DMS53 treated with DMSO at 0.1 percent for 48 hours (cell line): ENCODE measurements around the gene KIRREL3.

Experiments used
- DNase-seq: peaks from one replicate; lab custom pipeline; 2025; ENCODE audit not compliant: unreplicated experiment; lab: John Stamatoyannopoulos, UW

The KIRREL3 gene

DNA sequence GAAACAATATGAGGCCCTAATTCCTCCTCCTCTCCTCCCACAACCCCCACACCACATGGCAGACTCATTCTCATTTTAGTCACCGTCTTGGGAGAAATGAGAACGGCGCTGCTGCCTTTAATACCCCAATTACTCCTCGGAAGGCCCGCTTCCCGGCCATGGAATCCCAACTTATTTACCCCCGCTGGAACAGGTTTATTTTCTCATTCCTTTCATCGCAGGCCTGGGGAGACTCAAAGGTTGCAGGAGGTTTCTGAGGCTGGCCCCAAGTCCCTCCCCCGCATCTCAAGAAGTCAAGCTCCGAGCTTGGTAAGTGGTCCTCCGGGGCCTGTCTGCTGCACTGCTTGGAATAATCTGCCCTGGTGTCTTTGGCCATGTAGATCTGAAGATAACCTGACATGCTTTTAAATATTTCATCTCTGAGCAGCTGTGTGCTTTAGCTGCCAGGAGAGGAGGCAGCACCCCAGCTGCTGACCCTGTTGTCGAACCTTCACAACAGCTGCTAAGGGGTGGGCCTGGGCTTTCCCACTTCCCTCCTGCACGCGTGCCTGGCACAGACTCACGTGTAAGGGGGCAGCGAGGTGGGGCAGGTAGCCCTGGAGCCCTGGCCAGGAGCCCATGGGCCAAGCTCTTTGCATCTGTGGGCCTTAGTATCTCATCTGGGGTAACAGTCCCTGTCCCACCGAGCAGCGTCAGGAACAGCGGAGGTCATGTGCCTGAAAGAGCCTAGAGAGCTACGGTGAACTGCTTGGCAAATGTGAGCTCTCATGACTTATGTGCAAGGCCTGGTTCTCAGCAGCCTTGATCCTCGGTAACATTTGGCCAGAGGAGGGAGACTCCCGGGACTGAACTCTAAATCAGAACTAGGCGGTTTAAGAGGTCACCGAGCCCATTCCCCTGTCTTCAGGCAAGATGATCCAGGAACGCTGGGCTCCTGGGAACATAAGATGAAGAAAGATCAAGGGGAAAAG is 480.5 kb downstream of the KIRREL3 start:
- no peak for DNase-seq

DNA sequence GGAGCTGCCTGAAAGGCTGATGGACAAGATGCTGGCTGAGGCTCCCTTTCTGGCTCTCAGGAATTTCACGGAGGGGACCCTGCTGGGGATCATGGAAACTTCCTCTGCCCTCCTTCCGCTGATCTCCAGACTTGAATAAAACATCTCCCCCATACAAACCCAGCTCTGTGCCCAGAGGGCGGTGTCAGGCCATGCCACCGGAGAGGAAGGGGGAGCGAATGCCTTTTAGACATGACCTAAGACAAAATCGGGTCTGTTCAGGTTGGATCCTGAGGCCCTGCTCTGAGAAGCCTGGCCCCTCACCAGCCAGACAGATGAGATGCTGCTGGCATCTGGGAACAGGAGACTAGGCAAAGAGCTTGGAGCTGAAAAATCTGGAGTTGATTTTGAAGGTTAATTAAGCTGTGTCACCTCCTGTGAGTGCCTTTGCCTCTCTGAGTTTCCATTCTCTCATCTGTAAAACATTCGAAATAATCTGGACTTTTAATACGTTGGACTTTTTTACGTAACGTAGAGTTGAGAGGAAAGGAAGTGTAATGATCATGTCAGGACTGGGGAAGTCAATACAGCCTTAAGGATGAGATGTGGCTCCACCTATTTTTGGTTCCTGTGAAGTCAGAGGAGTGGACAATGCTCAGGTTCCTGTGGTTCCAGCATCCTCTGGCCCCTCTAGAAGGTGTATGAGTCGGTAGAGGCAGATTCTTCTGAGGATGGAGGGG is 481.4 kb downstream of the KIRREL3 start:
- no peak for DNase-seq

DNA sequence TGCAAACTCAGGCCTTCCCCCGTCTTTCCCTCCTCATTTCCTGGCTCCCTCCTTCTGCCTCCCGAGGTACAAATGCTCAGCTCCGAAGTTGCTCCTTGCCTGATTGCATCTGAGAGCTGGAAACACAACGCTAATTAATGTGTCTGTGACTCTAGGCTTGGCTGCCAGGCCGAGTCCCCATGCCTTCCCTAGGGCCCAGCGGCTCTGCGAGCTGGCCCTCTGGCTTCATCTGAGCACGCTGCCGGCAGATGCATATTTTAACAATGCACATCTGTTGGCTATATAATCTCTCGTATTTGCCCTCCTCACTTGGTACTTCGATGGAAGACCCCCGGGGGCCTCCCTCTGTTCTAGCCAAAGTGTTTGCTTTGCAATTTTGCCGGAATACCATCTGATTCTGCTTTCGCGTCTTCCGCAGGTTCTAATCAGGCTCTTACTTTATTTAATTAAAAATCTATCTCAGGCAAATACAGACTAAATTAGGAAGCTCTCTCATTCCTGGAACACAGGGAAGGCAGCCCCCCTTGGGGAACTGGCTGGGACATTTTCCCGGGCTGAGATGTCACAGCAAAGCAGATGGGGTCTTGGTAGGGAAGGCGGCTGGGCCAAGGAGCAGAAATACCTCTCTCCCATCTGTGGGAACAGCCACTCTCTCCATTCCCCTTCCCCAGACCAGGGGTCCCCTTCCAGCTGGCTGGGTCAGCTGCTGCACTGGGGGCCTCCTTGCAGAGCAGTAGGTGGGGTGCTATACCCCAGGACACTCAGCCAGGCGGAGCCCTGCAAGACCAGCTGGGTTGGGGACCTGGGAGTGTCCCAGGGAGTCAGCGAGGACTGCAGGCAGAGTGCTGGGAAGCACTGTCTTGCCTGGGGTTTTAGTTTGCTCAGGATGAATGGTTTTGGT is 482.2 kb downstream of the KIRREL3 start:
- no peak for DNase-seq

DNA sequence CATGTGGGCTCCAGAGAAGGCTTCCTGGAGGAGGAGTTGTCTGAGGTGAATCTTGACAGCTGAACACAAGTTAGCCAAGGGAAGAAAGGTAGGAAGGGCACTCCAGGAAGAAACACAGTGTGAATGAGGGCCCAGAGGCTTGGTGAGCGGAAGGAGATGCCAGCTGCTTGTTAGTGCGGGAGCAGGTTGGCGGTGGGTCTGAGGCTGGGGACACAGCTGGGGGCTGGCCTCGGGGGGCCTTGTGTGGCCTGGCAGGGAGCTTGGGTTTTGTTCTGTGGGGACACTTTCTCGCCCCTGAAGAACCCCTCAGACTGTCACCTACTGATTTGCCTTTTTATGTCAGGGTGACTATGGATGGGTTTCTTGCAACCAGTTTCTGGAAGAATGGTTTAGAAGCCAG is 485.1 kb downstream of the KIRREL3 start:
- no peak for DNase-seq

DNA sequence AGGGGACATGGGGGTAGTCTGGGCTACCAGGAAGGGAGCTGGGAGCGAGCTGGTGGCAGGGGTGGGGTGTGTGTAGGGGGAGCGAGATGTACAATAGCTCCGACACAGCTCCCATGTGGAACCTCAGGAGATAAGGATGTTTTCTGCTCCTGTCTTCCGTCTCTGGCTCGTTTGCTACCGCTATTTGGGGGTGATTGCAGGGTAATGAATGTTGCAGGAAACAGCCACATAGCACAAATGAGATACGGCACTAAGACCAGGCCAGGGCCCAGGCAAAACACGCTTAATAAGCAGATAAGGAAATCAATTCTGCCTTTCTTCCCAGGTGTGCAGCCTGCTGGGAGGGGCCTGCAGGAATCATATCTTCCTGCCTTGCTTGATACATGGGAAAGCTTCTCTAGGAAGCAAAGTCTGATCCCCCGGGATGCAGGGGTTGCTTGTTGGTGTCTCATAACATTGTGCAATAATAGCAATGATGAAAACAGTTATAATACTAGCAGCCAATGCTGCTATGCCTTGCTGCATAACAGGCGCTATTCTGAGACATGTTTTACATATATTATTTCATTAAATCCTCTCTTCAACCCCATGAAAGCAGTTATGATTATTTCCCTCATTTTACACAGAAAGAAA is 486.4 kb downstream of the KIRREL3 start:
- DNase-seq, result no peak

DNA sequence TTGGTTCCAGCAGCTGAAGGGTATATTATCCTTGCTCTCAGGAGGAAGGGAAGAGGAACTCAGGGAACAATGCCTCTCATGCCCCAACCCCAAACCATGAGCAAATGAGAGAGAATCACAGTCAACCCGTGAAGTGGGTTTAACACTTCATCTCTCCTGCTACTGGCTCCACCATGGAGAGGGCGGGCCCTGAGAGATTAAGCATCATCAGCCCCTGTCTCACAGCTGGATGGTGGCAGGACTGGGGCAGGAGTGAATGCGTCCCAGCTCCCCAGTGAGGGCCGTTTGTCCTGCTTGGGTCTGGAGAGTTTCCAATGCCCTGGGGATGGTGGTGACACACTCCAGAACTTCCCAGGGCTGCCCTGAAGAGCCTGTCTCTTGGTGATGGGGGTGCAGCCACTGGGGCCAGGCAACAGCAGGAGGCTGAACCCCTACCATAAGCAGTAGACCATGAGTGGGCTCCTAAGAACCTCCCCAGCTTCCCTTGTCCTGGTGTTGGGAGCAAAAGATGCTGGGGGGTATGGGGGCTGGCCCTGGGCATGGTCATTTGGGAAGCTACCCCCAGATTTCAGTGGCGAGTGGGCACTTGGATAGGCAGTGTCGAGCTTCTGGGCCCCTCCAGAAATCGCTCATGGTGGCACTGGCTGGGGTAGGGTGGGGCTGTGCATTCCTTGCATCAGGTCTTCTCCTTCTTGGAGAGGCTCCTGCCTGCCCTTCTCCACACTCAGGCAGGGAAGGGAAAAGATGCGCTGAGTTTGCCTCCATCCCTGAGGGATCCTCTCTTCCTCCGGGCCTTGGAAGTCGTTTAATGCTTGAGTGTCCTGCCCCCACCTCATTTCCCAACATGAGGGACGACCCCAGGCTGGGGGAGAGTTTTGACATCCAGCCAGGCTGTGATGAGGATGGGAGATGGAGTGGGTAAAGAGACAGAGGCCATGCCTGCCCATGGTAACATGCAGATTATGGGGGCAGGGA is 487.5 kb downstream of the KIRREL3 start:
- no peak for DNase-seq

DNA sequence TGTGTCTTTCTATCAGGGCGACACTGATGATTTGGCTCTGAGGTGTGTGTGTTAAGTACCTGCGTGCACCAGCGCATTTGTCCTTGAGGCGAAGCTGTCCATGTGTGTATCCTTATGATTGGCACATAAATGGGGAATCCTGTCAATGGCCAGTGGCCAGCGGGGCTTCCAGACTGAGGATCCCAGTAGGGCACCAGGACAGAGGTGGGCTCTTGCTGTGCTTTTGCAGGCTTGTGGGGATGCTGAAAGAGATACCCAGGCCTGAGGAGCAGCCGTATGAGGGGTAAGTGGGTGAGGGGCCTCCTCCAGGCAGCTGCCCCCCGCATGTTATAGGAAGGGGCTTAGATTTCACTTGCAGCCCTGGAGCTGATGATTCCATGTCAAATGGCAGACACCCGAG is 488.3 kb downstream of the KIRREL3 start:
- no peak for DNase-seq

DNA sequence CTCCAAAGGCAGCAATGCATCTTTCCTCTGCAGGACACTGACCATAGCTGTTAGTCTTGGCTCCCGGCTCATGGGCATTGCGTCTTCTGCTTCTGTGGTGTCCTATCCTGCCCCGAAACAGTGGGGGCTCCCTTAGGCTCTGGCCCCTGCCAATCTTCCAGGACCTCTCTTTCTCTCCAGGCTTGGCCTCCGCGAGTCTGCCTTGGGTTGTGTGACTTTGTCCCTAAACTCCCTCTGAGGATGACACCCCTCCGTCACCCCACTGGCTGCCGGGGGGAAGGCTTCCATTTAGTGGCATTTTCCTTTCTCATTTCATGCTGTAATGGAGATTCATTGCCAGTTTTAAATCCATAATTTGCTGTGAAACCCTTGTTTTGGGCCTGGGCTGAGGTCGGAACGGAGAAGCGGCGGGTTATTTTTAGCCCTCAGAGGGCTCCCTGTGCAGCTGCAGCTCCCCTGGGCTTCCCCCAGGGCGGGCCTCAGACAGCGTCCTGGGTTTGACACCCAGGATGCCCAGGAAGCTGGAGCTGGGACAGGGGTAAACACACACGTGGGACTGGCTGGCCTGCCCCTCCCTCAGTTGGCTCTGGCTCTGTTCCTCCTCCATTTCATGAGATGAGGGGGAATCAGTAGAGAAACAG is 489.0 kb downstream of the KIRREL3 start:
- no peak for DNase-seq

DNA sequence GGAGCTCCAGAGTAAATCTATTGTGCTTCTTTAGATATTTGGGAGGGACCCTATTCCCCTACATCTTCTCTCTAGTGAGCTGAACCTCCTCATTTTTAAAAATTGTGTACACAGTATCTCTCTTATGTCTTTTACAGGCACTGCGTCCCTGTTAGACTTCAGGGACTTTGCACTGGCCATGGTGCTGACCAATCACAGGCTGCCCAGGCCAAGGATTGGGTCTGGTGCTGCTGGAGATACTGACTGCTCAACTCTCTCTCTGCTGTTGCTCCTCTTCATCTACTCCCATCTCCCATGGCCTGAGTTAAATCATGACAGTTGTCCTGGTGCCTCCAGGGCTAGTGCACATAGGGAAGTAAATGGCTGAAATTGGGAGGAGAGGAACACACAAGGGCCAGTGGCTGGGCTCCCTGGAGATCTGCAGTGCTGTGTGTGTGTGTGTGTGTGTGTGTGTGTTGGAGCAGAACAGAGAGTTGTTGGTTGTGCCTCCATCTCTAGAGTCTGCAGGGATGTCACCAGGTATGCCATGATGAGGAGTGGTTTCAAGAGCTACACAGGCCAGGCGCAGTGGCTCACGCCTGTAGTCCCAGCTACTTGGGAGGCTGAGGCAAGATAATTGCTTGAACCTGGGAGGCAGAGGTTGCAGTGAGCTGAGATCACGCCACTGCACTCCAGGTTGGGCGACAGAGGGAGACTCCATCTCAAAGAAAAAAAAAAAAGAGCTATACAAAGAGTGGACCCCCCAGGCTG is 489.8 kb downstream of the KIRREL3 start:
- DNase-seq, result no peak

DNA sequence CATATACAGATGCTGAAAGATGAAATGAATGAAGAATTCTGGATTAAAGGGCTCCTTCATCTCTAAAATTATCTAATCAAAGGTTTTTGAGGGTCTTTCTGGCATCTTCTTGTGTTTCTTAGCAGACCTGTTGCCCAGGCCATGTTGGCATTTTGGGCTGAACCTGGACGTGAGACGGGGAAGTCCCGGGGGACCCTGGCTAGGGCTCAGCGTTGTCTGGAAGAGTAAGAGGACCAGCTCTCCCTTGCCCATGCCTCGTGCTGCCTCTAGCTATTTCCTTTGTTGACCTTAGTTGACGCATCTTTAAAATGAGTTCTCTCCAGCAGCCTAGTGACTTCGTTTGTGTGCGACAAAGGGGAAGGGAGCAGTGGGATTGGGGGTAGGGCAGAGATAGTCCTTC is 492.9 kb downstream of the KIRREL3 start:
- DNase-seq, result no peak

DNA sequence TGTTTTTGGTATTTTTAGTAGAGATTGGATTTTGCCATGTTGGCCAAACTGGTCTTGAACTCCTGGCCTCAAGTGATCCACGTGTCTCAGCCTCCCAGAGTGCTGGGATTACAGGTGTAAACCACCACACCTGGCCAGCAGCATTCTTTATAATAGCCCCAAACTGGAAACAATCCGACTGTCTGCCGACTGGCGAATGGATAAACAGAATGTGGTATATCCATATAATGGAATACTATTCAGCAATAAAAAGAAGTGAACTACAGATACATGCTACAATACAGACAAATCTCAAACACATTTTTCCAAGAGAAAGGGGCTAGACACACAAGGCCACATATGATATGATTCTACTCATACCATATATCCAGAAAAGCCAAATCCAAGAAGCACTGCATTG is 493.8 kb downstream of the KIRREL3 start:
- DNase-seq, result no peak

DNA sequence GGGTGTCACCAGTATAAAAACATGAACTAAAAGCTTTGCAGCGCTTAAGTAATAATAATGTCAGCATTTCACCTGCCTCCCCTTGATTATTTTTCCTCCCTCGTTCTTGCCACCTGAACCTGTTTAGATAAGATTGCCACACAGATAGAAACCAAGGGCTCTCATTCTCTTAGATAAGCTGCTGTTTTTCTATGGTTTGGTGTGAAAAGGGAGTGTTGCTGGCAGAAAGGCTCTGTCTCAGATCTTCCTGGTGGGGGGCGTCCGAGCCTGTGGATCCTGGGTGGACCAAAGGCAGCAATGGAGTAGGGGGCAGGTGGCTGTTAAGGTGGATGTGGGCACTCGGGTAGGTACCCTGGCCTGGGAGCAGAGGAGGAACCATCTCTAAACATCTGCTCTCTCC is 497.6 kb downstream of the KIRREL3 start:
- no peak for DNase-seq

DNA sequence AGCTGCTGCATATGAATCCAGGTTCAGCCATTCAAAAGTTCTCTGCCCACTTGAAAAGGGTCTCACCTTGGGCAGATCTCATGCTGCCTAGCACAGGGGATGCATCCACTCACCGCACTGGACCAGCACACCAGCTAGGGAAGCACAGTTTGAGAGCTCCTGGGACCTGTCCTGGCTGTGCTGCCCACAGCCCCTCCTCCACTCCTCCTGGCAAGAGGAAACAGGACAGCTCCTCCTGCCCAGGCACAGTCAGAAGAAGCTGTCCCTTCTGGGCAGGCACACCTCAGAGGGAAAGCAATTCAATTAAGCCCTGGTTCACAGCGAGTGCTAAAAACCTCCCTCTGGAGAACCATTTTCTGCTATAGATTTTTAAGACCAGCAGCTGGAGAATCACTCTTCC is 498.4 kb downstream of the KIRREL3 start:
- no peak for DNase-seq

DNA sequence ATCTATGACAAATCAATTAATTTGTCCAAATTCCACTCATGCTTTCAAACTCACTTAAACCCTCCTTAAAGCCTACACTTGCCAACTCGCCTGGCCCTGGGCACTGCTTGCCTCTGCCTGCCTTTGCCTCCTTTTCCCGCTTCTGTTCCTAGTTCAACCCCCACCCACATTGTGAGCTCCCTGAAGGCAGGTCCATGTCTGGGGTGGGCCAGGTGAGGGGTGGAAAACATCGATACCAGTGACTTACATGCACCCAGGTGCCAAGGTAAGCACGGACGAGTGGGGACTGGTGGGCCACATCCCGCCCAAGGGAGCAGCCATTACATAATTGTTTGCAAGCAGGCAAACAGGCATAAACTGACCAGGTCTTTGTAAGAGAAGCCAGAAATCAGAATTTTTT is 498.9 kb downstream of the KIRREL3 start:
- no peak for DNase-seq

DNA sequence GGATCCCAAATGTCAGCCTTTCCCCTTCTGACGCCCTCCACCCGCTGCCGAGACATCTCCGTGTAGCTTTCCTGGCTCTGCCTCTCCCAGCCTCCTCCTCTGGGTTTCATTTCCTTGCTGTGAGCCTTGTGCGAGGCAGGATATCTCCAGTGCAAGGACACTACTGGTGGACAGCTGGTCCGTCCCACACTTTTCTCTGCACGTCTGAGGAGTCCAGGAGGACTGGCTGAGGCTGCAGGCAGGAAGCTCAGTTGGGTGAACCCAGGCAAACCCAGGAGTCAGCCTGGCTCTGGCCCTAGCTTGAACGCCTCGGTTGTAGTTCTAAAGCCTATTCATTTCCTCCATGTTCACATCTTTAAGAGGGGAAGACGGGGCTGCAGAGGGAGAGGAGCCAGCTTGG is 499.6 kb downstream of the KIRREL3 start:
- DNase-seq, result no peak

DNA sequence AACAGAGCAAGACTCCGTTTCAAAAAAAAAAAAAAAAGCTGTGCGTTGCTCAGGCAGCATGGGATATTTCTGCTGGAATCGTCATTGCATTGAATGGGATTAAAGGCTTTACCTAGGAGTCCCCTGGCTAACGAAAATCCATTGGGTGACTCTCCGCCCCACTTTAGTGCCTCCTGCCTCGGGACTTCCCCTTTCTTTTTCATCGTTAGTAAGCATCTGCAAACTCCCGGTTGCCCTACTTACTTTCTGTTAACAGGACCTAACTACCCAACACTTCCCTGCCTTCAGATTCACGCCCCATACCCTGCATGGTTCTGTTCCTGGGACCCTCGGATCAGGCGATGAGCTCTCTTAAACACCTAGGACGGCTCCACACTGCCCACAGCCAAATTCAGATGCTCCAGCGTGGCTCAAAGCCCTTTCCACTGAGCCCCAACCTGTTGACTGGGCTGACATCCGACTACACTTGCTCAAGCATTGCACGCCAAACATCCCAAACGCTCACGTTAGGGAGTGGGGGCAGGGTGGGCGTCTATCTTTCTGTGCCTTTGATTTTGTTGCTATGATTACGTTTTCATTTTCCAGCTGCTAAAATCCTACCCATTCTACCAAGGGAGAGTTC is 501.3 kb downstream of the KIRREL3 start:
- no peak for DNase-seq

DNA sequence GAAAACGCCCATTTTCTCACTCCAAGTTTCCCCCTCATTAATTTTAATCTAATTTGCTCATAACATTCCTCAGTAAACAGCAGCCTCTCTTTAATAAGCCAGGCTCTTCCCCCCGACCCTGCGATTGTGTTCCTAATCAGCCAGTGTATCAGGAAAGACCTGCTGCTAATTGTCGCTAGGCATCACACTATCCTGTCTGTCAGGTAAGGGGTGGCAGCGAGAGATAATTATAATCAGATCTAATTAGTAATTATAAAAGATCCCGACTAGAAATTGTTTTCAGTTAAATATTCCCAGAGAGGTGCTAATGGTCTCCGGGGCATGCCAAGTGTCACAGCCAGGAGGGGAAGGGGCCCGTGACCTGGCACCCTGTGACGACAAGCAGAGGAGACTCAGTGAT is 502.3 kb downstream of the KIRREL3 start:
- no peak for DNase-seq

DNA sequence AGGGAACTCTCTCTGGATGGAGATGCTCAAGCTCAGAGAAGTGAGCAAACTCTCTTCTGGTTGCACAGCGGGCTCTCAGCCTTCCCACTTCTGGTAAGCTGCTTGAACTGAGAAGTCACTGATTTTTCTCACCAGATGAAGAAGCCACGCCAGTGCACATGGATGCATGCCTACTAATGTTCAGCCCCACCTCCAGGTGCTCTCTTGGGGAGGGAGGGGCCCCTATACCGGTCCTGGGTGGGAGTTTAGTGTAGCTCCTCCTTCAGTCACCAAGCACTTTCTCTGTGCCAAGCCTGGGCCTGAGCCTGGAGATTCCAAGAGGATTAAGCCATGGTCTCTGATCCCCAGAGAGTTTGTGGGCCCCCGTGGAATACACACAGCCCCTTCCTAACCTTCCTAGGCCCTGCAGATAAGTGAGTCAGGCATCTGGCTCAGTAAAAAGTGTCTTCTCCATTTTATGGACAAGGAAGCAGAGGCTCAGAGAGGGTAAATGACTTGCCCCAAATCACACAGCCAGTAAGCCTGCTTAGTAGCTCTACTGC is 502.9 kb downstream of the KIRREL3 start:
- no peak for DNase-seq
